NCI-H510A (cell line): Measurements from ENCODE around the gene ANKRD31.
A peak's percentile ranks its signal among the peaks of the same experiment; 100 is the strongest.
"Not testable (repeated sequence)": the region's sequence is repeated elsewhere in the genome, so short reads cannot be mapped to it uniquely, and the experiment has no call there.

Experiments
- DNase-seq: peaks from one replicate; lab custom pipeline; 2025; lab: John Stamatoyannopoulos, UW

ANKRD31 gene

GRCh38 chr5:75236322-75237316, at the start of gene ANKRD31:
TSS of gene ANKRD31 (minus strand) at chr5:75236878. CDS start at chr5:75236686, 192 bp downstream.
- peak; percentile 53 for DNase-seq

GRCh38 chr5:75286211-75286773, 49.6 kb upstream of the ANKRD31 start:
- DNase-seq, result no peak

- DNase-seq, result no peak
Observed at GRCh38 chr5:75282581-75282980, 45.9 kb upstream of the ANKRD31 start.

- no peak for DNase-seq
Observed at GRCh38 chr5:75281716-75282465, 45.2 kb upstream of the ANKRD31 start.

GRCh38 chr5:75279321-75279720, 42.6 kb upstream of the ANKRD31 start:
- no peak for DNase-seq

- no peak for DNase-seq
Observed at GRCh38 chr5:75277463-75277862, 40.8 kb upstream of the ANKRD31 start.

GRCh38 chr5:75275756-75276155, 39.1 kb upstream of the ANKRD31 start:
- no peak for DNase-seq

GRCh38 chr5:75275147-75275546, 38.5 kb upstream of the ANKRD31 start:
- DNase-seq, result no peak

GRCh38 chr5:75274486-75274885, 37.8 kb upstream of the ANKRD31 start:
- no peak for DNase-seq

GRCh38 chr5:75270605-75271004, 33.9 kb upstream of the ANKRD31 start:
- not testable (repeated sequence) for DNase-seq

- DNase-seq, result no peak
Observed at GRCh38 chr5:75265731-75266130, 29.1 kb upstream of the ANKRD31 start.

GRCh38 chr5:75262271-75262670, 25.6 kb upstream of the ANKRD31 start:
- DNase-seq, result no peak

GRCh38 chr5:75260708-75261107, 24.0 kb upstream of the ANKRD31 start:
- DNase-seq, result no peak

- DNase-seq, result not testable (repeated sequence)
Observed at GRCh38 chr5:75250452-75250851, 13.8 kb upstream of the ANKRD31 start.

- DNase-seq, result no peak
Observed at GRCh38 chr5:75245023-75245422, 8.3 kb upstream of the ANKRD31 start.

GRCh38 chr5:75243510-75243909, 6.8 kb upstream of the ANKRD31 start:
- no peak for DNase-seq

- DNase-seq, result no peak
Observed at GRCh38 chr5:75243100-75243499, 6.4 kb upstream of the ANKRD31 start.

- no peak for DNase-seq
Observed at GRCh38 chr5:75242067-75242466, 5.4 kb upstream of the ANKRD31 start.

GRCh38 chr5:75239681-75240080, 3.0 kb upstream of the ANKRD31 start:
- DNase-seq, result no peak

- no peak for DNase-seq
Observed at GRCh38 chr5:75235711-75236110, 967 bp downstream of the ANKRD31 start.

- no peak for DNase-seq
Observed at GRCh38 chr5:75234251-75234650, 2.4 kb downstream of the ANKRD31 start.

- no peak for DNase-seq
Observed at GRCh38 chr5:75226916-75227315, 9.8 kb downstream of the ANKRD31 start.

GRCh38 chr5:75225506-75225905, 11.2 kb downstream of the ANKRD31 start:
- no peak for DNase-seq
